ENCODE data around the gene MS4A10.

Gene MS4A10

GRCh38 chr11:60825790-60826189, 40.7 kb downstream of the MS4A10 start:
- H3K9me3 ChIP-seq (ENCODE audit: control insufficient read depth, low read length), result no peaks in the 10 kb centered on the region
- no peaks in the 10 kb centered on the region for H3K4me1 ChIP-seq (ENCODE audit: control insufficient read depth, insufficient read depth, low read length, poor library complexity, severe bottlenecking)
- no peaks in the 10 kb centered on the region for H3K36me3 ChIP-seq (ENCODE audit: control insufficient read depth, insufficient read depth, low read length)
- WGBS, 2 experiments (ENCODE audit: insufficient coverage in 2 of 2), result 81 to 90% methylated on average over 5 to 6 of the region's 6 CpGs
- no peak overlapping the region for H3K27ac ChIP-seq (ENCODE audit: low read depth, low read length, severe bottlenecking)
- H3K4me3 ChIP-seq (ENCODE audit: extremely low read depth, insufficient read depth, low read length, poor library complexity, severe bottlenecking), result no peak overlapping the region

- Histone ChIP-seq H3K4me3 (ENCODE audit: extremely low read depth, insufficient read depth, low read length, poor library complexity, severe bottlenecking) (no peak overlapping the region), H3K9me3 (ENCODE audit: control insufficient read depth, low read length) (no peaks in the 10 kb centered on the region), H3K27ac (ENCODE audit: low read depth, low read length, severe bottlenecking) (no peak overlapping the region), H3K36me3 (ENCODE audit: control insufficient read depth, insufficient read depth, low read length) (no peaks in the 10 kb centered on the region), H3K4me1 (ENCODE audit: control insufficient read depth, insufficient read depth, low read length, poor library complexity, severe bottlenecking) (peaks cover 1% of the 10 kb centered on the region)
- WGBS, 2 experiments (ENCODE audit: insufficient coverage in 2 of 2), result 48 to 56% methylated on average over 9 of the region's 10 CpGs
These were observed 45.5 kb downstream of the MS4A10 start for GRCh38 chr11:60830478-60831142.

GRCh38 chr11:60831143-60831500, 46.0 kb downstream of the MS4A10 start:
- no peaks in the 10 kb centered on the region for H3K36me3 ChIP-seq (ENCODE audit: control insufficient read depth, insufficient read depth, low read length)
- no peaks in the 10 kb centered on the region for H3K9me3 ChIP-seq (ENCODE audit: control insufficient read depth, low read length)
- 21 to 23% methylated on average over 8 of the region's 8 CpGs for WGBS, 2 experiments (ENCODE audit: insufficient coverage in 2 of 2)
- H3K4me1 ChIP-seq (ENCODE audit: control insufficient read depth, insufficient read depth, low read length, poor library complexity, severe bottlenecking), result peaks cover 3% of the 10 kb centered on the region
- H3K27ac ChIP-seq (ENCODE audit: low read depth, low read length, severe bottlenecking), result no peak overlapping the region
- no peak overlapping the region for H3K4me3 ChIP-seq (ENCODE audit: extremely low read depth, insufficient read depth, low read length, poor library complexity, severe bottlenecking)

GRCh38 chr11:60831501-60832079, 46.5 kb downstream of the MS4A10 start:
- 67% methylated on average over 5 of the region's 7 CpGs for WGBS, 2 experiments (ENCODE audit: insufficient coverage in 2 of 2)
- Histone ChIP-seq H3K4me3 (ENCODE audit: extremely low read depth, insufficient read depth, low read length, poor library complexity, severe bottlenecking) (no peak overlapping the region), H3K9me3 (ENCODE audit: control insufficient read depth, low read length) (no peaks in the 10 kb centered on the region), H3K4me1 (ENCODE audit: control insufficient read depth, insufficient read depth, low read length, poor library complexity, severe bottlenecking) (peaks cover 3% of the 10 kb centered on the region), H3K27ac (ENCODE audit: low read depth, low read length, severe bottlenecking) (no peak overlapping the region), H3K36me3 (ENCODE audit: control insufficient read depth, insufficient read depth, low read length) (no peaks in the 10 kb centered on the region)

- H3K4me3 ChIP-seq (ENCODE audit: extremely low read depth, insufficient read depth, low read length, poor library complexity, severe bottlenecking), result no peak overlapping the region
- peaks cover 3% of the 10 kb centered on the region for H3K4me1 ChIP-seq (ENCODE audit: control insufficient read depth, insufficient read depth, low read length, poor library complexity, severe bottlenecking)
- no peak overlapping the region for H3K27ac ChIP-seq (ENCODE audit: low read depth, low read length, severe bottlenecking)
- 69 to 70% methylated on average over 5 to 7 of the region's 7 CpGs for WGBS, 2 experiments (ENCODE audit: insufficient coverage in 2 of 2)
- no peaks in the 10 kb centered on the region for H3K36me3 ChIP-seq (ENCODE audit: control insufficient read depth, insufficient read depth, low read length)
- H3K9me3 ChIP-seq (ENCODE audit: control insufficient read depth, low read length), result no peaks in the 10 kb centered on the region
These were observed 49.8 kb downstream of the MS4A10 start for GRCh38 chr11:60834742-60835533.

GRCh38 chr11:60835534-60835846, 50.4 kb downstream of the MS4A10 start:
- H3K4me3 ChIP-seq (ENCODE audit: extremely low read depth, insufficient read depth, low read length, poor library complexity, severe bottlenecking), result no peak overlapping the region
- 85 to 100% methylated on average over 1 to 2 of the region's 3 CpGs for WGBS, 2 experiments (ENCODE audit: insufficient coverage in 2 of 2)
- H3K27ac ChIP-seq (ENCODE audit: low read depth, low read length, severe bottlenecking), result no peak overlapping the region
- no peaks in the 10 kb centered on the region for H3K9me3 ChIP-seq (ENCODE audit: control insufficient read depth, low read length)
- H3K36me3 ChIP-seq (ENCODE audit: control insufficient read depth, insufficient read depth, low read length), result no peaks in the 10 kb centered on the region
- peaks cover 3% of the 10 kb centered on the region for H3K4me1 ChIP-seq (ENCODE audit: control insufficient read depth, insufficient read depth, low read length, poor library complexity, severe bottlenecking)

GRCh38 chr11:60836866-60837515, 51.9 kb downstream of the MS4A10 start:
- no peak overlapping the region for H3K4me3 ChIP-seq (ENCODE audit: extremely low read depth, insufficient read depth, low read length, poor library complexity, severe bottlenecking)
- peaks cover 3% of the 10 kb centered on the region for H3K4me1 ChIP-seq (ENCODE audit: control insufficient read depth, insufficient read depth, low read length, poor library complexity, severe bottlenecking)
- WGBS, 2 experiments (ENCODE audit: insufficient coverage in 2 of 2), result 70 to 77% methylated on average over 8 to 9 of the region's 9 CpGs
- H3K9me3 ChIP-seq (ENCODE audit: control insufficient read depth, low read length), result no peaks in the 10 kb centered on the region
- no peaks in the 10 kb centered on the region for H3K36me3 ChIP-seq (ENCODE audit: control insufficient read depth, insufficient read depth, low read length)
- H3K27ac ChIP-seq (ENCODE audit: low read depth, low read length, severe bottlenecking), result no peak overlapping the region

GRCh38 chr11:60838132-60838531, 53.0 kb downstream of the MS4A10 start:
- no peak overlapping the region for H3K4me3 ChIP-seq (ENCODE audit: extremely low read depth, insufficient read depth, low read length, poor library complexity, severe bottlenecking)
- no peak overlapping the region for H3K27ac ChIP-seq (ENCODE audit: low read depth, low read length, severe bottlenecking)
- peaks cover 3% of the 10 kb centered on the region for H3K4me1 ChIP-seq (ENCODE audit: control insufficient read depth, insufficient read depth, low read length, poor library complexity, severe bottlenecking)
- no peaks in the 10 kb centered on the region for H3K36me3 ChIP-seq (ENCODE audit: control insufficient read depth, insufficient read depth, low read length)
- no peaks in the 10 kb centered on the region for H3K9me3 ChIP-seq (ENCODE audit: control insufficient read depth, low read length)
- WGBS, 2 experiments (ENCODE audit: insufficient coverage in 2 of 2), result 64 to 81% methylated on average over 6 to 7 of the region's 7 CpGs

- peaks cover 8% of the 10 kb centered on the region for H3K4me1 ChIP-seq (ENCODE audit: control insufficient read depth, insufficient read depth, low read length, poor library complexity, severe bottlenecking)
- no peak overlapping the region for H3K4me3 ChIP-seq (ENCODE audit: extremely low read depth, insufficient read depth, low read length, poor library complexity, severe bottlenecking)
These were observed 55.6 kb downstream of the MS4A10 start for GRCh38 chr11:60840470-60841430.

More at GRCh38 chr11:60840470-60841430, 55.6 kb downstream of the MS4A10 start:
- 90 to 93% methylated on average over 9 to 12 of the region's 14 CpGs for WGBS, 2 experiments (ENCODE audit: insufficient coverage in 2 of 2)
- Histone ChIP-seq H3K27ac (ENCODE audit: low read depth, low read length, severe bottlenecking) (no peak overlapping the region), H3K36me3 (ENCODE audit: control insufficient read depth, insufficient read depth, low read length) (no peaks in the 10 kb centered on the region), H3K9me3 (ENCODE audit: control insufficient read depth, low read length) (no peaks in the 10 kb centered on the region)

All from mesodermal cell (in vitro differentiated cells).